SKM-1 (cell line): Measurements from ENCODE around the gene IFRD2.
"Not testable (repeated sequence)": the region's sequence is repeated elsewhere in the genome, so short reads cannot be mapped to it uniquely, and the experiment has no call there.

Source experiments
- DNase-seq: peaks from one replicate; lab custom pipeline; 2025; ENCODE audit not compliant: unreplicated experiment; lab: John Stamatoyannopoulos, UW

Gene IFRD2

DNA sequence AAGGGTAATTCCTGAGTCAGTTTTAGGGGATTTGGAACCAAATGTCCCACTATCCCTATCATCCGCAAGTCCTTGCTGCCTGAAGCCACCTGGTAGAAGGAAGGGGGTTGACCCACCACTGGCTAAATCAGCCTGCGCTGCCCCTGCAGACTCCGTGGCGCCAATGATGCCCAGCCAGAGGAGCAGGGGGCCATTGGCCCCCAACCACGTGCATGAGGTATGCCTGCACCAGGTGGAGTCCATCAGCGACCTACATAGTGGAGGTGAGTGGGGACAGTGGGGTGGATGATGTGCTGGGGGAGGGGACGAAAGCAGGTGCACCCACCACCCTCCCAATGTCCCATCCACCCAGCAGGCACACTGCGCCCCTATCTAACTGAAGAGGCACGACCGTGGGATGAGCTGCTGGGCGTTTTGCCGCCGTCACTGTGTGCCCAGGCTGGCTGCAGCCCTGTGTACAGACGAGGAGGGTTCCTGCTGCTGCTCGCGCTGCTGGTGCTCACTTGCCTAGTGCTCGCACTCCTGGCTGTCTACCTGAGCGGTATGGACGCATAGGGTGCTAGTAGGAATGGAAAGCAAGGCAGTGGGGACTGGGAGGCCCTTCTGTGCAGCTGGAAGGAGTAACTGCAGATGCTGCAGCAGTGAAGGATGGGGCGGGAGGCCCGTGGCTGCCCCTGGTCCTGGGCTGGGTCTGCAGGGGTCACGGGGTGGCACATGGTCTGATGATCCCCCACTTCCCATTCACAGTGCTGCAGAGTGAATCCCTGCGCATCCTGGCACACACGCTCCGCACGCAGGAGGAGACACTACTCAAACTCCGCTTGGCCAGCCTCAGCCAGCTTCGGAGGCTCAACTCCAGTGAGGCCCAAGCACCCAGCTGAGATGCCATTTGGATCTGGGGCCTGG, 5.7 kb downstream of the IFRD2 start:
- DNase-seq: no peak

DNA sequence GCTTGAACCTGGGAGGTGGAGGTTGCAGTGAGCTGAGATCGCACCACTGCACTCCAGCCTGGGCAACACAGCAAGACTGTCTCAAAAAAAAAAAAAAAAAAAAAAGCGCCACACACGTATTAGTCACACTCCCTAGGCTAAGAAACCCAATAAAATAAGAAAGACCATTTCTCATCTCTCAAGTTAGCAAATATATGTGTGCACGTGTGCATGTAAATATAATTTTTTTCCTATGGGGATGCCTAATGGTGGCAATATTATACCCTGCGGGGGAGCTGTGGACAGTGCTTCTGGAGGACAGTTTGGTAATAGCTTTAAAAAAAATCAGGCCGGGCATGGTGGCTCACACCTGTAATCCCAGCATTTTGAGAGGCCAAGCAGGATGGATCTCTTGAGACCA, 8.1 kb downstream of the IFRD2 start:
- not testable (repeated sequence) for DNase-seq

DNA sequence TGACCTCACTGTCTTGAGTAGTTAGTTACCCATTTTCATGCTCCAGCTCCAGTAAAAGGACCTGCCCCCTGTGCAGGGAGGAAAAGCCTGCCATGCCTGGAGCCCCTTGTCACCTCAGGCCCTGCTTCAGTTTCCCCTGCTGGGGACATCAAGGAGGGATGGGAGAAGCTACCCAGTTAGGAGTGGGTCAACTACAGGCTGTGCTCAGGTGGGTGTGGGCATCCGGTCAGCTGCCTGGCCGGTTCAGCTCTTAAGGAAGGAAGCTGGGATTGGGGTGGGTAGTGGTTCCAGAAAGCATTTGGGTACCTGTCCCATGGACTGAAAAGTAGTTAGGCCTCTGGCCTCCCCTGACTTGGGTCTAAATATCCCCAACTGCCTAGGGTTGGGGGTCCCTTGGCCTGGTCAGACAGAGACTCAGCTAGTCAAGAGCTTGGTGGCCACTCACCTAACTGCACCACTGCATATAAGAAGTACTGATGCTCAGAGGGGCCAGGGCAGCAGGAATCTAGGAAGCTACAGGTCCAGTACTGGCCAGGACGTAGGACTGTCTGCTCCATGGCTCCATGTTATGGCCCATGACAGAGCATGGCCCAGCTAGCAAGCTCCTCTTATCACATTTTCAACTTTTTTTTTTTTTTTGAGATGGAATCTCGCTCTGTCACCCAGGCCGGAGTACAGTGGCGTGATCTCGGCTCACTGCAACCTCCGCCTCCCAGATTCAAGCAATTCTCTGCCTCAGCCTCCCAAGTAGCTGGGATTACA, 12.8 kb downstream of the IFRD2 start:
- DNase-seq: no peak

DNA sequence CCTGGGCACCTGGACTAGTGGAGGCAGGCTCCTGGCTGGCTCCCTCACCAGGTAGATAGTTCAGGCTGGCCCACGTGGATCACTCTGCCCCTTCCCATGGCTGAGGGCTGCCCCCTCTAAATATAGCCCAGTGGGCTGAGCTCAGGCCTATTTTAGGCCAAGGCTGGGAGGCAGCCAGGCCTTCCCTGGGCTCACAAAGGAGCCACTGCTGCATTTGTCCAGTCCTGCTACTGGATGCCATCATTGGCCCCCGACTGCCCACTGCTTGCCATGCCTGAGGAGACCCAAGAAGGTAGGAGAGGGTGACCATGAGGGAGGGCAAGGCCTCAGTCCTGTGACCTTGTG, 13.4 kb downstream of the IFRD2 start, which contains the start of gene LSMEM2:
Gene LSMEM2 (plus strand): TSS at position 208 of the 345 bp plus-strand sequence. CDS start 27 bp downstream, at position 235.
- DNase-seq: no peak

DNA sequence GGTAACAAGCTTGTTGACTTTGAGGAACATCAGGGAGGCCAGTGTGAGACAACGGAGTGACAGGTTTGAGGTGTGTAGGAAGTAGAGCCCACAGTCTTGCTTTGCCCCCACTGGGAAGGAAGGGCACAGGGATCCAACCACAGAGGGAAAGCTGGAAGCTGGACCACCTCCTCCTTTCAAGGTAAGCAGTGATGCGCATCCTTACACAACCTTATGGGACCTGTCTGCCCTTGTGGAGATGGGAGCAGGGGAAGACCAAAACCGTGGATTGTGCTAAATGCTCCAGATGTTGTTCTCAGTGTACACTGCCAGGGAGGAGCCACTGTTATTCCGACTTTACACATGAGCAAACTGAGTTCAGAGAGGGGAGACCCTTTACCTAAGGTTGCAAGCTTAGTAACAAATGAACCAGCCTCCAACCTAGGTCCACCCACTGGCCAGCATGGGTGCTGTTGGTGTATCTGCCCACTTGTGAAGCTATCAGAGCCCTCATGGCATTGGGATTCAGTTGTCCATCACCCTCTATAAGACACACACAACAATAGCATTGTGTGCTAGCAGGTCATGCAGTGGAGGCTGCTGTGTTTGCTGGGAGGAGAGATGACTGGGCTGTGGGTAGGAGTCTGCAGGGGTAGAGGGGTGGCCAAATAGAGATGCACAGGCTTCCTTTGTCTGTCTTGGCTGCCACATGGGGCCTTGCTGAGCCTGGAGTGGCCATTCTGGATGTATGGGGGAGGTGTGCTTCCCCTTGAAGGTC, 13.9 kb downstream of the IFRD2 start:
- DNase-seq: no peak

DNA sequence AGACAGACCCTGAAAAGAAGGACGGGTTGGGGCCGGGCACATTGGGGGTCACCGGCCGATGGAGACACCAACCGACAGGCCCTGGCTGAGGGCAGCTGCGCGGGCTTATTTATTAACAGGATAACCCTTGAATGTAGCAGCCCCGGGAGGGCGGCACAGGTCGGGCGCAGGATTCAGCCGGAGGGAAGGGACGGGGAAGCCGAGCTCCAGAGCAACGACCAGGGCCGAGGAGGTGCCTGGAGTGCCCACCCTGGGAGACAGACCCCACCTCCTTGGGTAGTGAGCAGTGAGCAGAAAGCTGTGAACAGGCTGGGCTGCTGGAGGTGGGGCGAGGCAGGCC, 15.5 kb downstream of the IFRD2 start:
- DNase-seq: no peak

DNA sequence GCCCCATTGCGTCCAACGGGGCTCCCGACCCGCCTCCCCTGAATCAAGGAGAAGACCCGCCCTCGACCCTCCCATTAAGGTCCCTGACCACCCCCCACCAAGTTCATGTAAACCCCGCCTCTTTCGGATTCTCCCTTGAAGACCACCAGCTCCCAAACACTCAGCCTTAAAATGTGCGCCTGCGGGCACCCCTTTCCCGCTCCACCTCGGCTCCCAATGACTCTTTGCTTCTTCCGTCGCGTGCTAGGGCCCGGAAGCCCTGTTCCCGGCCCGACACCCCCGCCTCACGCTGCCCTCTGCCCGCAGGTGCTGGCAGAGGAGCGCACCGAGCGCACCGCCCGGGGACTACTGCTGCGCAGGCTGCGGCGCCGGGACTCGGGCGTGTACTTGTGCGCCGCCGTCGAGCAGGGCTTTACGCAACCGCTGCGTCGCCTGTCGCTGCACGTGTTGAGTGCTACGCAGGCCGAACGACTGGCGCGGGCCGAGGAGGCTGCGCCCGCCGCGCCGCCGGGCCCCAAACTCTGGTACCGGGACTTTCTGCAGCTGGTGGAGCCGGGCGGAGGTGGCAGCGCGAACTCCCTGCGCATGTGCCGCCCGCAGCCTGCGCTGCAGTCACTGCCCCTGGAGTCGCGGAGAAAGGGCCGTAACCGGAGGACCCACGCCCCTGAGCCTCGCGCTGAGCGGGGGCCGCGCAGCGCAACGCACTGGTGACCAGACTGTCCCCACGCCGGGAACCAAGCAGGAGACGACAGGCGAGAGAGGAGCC, 16.1 kb downstream of the IFRD2 start:
- no peak for DNase-seq

DNA sequence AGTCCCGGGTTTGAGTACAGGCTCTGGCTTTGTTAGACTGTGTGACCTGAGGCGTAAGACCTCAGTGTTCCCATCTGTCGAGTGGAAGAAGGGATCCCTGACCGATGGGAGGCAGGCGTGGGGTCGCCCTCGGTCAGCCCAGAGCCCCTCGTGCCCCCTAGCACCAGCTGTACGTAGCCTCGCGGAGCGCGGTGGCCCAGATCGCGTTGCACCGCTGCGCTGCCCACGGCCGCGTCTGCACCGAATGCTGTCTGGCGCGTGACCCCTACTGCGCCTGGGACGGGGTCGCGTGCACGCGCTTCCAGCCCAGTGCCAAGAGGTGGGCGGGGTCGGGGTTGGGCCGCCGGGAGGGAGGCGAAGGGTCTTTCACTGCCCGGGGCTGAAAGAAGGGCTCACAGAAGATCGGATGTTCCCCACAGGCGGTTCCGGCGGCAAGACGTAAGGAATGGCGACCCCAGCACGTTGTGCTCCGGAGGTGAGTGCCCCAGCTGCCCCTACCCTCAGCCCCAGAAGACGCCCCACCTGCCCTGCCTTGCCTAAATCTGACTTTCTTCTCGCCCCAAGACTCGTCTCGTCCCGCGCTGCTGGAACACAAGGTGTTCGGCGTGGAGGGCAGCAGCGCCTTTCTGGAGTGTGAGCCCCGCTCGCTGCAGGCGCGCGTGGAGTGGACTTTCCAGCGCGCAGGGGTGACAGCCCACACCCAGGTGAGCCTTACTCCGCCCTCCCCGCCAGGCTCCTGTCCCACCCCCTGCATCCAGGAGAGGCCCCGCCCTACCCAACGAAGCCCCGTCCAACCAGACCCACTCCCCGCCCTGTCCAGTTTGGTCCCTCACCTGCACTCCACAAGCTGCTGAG, 16.9 kb downstream of the IFRD2 start:
- DNase-seq: no peak

DNA sequence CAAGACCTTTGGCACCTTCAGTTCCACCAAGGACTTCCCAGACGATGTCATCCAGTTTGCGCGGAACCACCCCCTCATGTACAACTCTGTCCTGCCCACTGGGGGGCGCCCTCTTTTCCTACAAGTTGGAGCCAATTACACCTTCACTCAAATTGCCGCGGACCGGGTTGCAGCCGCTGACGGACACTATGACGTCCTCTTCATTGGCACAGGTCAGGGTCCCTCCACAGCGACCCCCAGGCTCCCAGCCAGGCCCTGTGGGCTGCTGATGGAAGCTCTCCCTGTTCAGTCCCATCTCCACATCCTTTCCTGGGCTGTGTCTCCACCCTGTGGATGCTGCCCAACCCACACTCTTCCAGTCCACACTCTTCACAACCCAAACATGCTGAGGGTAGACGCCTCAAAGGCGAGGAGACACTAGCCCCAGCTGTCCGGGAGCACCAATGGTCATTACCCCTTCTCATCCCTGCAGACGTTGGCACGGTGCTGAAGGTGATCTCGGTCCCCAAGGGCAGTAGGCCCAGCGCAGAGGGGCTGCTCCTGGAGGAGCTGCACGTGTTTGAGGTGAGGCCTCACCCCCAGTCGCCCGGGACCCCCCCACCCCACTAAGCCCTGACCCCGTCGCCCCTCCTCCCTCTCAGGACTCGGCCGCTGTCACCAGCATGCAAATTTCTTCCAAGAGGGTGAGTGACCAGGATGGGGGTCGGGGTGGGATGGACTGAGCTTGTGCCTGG, 17.7 kb downstream of the IFRD2 start:
- peak; percentile 35 for DNase-seq

DNA sequence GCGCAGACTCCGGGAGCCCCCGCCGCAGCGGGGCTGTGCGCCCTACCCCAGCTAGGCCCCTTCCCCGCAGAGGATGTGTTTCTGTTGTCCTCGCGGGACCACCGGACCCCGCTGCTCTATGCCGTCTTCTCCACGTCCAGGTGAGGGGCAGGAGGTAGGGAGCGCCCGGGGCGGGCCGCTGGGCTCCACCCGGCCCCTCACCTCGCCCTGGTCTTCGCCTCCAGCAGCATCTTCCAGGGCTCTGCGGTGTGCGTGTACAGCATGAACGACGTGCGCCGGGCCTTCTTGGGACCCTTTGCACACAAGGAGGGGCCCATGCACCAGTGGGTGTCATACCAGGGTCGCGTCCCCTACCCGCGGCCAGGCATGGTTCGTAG, 18.6 kb downstream of the IFRD2 start:
- DNase-seq: no peak

DNA sequence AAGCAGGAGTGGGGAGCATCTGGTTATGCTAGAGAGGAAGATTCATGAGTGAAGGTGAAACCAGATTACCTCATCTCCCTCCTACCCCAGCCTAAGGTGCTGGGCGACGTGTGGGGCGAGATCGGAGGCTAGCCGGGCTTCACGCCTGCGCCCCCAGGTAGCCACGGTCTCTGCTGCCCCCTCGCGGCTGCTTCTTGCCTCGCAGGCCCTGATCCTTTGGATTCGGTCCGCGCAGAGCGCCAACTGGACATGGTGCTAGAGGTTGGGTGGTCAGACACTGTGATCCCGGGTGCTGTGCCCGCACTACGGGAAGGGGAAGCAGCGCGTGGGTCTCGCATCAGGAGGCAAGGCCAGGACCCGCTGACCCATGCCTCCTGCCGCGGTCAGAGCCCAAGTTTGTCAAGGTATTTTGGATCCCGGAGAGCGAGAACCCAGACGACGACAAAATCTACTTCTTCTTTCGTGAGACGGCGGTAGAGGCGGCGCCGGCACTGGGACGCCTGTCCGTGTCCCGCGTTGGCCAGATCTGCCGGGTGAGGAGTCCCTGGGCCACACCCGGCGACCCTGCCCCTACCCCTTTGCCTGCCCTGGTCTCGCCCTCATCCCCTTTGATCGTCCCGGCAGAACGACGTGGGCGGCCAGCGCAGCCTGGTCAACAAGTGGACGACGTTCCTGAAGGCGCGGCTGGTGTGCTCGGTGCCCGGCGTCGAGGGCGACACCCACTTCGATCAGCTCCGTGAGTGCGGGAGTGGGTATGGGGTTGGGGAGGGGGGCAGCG, 19.1 kb downstream of the IFRD2 start:
- DNase-seq: peak; percentile 58

DNA sequence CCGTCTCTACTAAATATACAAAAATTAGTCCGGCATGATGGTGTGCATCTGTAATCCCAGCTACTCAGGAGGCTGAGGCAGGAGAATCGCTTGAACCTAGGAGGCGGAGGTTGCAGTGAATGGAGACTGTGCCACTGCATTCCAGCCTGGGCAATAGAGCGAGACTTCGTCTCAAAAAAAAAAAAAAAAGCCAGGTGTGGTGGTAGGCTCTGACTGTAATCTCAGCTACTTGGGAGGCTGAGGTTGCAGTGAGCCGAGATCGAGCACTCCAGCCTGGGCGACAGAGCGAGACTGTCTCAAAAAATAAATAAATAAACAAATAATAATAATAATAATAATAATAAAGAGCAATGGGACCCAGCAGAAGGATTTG, 19.7 kb downstream of the IFRD2 start:
- DNase-seq: not testable (repeated sequence)

DNA sequence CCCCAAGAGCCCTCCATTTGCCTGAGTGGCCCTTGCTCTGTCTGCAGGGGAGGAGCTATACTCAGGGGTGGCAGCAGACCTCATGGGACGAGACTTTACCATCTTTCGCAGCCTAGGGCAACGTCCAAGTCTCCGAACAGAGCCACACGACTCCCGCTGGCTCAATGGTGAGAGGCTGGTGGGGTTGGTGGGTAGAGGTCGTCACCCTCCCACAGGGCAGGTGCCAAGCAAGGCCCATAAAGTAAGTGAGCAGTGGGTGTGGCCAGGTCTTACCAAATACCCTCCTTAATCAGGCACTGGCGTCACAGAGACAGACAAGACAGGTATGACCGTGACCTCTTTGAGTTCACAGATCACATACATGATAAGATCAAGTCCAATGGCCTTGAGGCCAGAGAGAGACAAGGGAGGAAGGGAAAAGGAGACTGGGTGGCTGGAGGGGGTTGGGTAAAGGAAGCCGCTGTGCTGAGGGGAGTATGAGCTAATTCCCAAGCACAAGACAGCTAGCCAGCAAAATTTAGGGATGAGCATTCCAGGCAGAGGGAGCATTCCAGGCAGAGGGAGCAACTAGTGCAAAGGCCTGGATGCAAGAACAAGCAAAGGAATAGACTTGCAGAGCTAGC, 20.8 kb downstream of the IFRD2 start:
- DNase-seq: no peak

DNA sequence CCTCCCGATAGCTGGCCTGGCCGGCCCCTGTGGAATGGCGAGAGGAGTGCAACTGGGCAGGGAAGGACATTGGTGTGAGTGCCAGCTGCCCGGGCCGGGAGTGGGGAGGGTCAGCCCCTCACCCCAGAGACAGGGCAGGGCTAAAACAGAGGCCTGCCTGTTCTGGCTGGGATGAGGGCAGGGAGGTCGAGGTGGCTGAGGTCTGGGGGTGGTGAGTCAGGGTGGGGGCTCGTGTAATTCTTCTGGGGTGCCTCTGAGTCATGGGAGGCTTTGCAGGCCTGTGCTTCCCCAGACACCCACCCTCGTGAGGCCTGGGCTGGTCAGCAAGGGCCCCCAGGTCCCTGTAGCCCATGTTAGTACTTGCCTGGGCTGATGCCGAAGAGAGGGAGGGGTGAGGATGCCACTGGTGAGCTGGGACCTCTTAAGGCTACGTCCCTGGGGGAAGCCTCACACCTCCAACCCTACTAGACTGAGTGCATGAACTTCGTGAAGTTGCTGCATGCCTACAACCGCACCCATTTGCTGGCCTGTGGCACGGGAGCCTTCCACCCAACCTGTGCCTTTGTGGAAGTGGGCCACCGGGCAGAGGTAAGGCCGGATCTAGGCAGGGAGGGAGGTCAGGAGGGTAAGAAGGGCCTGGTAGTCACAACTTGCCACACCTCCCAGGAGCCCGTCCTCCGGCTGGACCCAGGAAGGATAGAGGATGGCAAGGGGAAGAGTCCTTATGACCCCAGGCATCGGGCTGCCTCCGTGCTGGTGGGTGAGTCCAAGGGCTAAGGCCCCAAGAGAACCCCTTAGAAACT, 21.6 kb downstream of the IFRD2 start:
- no peak for DNase-seq

DNA sequence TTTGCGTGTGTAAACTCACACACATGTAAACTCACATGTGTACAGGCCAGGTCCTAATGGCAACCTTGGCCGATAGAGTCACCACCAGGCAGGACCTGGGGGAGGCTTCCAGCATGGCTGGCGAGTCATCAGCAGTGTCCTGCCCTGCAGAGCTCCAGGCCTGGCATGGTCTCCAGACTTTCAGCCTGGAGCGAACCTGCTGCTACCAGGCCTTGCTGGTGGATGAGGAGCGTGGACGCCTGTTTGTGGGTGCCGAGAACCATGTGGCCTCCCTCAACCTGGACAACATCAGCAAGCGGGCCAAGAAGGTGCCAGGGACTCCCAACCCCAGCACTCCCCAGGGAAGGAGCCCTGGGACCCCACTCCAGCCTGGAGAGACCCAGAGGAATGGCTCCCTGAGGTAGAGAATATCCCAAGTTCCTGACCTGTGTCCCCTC, 22.2 kb downstream of the IFRD2 start:
- DNase-seq: no peak

DNA sequence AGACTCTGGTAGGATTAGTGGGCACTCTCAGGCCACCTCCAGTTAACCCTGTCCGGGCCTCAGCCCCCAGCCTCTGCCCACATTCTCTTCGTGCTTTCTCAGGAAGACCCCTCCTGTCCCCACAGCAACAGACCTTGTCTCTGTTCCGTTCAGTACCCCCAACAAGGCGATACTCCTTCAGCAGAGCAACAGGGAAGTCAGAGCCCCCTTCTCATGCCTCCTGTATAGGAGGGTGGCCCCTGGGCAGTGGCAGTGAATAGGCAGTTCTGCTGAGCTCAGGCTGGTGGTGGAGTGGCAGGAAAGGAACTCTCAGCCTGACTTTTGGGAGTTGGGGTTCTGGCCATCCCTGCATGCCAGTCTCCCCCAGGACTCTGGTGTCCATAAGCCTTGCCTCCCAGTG, 22.8 kb downstream of the IFRD2 start:
- no peak for DNase-seq

DNA sequence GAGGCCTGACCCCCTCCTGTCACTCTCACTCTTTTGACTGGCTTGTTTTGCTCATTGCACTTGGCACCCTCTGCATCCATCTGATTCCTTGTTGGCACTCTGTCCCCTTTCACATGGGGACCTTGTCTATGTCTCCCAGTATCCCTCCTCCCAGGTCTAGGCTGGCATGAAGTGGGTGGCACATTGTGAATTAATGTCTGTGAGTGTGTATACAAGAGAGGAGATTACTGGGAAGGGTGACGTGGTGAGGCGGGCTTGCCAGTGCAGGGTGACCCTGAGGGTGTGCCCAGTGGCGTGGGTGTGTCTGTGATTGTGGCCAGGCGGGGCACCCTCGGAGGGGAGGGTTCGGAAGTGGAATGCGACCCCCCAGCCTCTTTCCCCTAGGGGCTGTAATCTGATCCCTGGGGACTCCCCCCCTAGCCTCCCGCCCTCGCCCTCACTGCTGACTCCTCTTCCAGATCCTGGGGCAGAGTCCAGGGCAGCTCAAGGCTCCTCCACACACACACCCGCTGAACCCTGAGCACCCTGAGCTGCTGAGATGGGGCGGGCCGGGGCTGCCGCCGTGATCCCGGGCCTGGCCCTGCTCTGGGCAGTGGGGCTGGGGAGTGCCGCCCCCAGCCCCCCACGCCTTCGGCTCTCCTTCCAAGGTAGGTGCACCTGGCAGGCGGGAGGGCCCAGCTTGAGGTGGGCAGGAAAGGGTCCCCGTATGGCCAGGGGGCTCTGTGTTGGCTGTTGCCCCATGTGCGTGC, 23.4 kb downstream of the IFRD2 start, which contains the start of gene SEMA3B:
Gene SEMA3B (plus strand): TSS at position 445 of the 749 bp plus-strand sequence. CDS start 94 bp downstream, at position 539.
- no peak for DNase-seq
